Neutrophil (primary cell): ENCODE measurements around the gene TTLL1.

Experiments
- H3K27ac ChIP-seq: fragments of 200-600 bp; sonication (generic); 2 replicates; pipeline ENCODE4 v1.5.1; 2016; ENCODE audit warnings: mild to moderate bottlenecking, moderate library complexity
- H3K27me3 ChIP-seq: fragments of 200-600 bp; sonication (generic); 2 replicates; pipeline ENCODE4 v1.6.0; 2016; ENCODE audit warnings: mild to moderate bottlenecking
- H3K36me3 ChIP-seq: fragments of 200-600 bp; sonication (generic); 2 replicates; pipeline ENCODE4 v1.5.1; 2017
- H3K4me1 ChIP-seq, 2 experiments: fragments of 200-600 bp in 1 of 2; sonication (generic) in 1 of 2; 1 replicate in 1 of 2; 2 replicates in 1 of 2; pipeline versions ENCODE4 v1.5.1 to v1.6.1; 2013 to 2016; ENCODE audit warnings: low read depth in 1 of 2, low read length in 1 of 2, mild to moderate bottlenecking in 1 of 2, moderate library complexity in 1 of 2; ENCODE audit not compliant: control insufficient read depth in 1 of 2, insufficient read depth in 1 of 2
- H3K4me3 ChIP-seq, 2 experiments: fragments of 200-600 bp in 1 of 2; sonication (generic) in 1 of 2; 1 replicate in 1 of 2; 2 replicates in 1 of 2; pipeline ENCODE4 v1.5.1; 2013 to 2016; ENCODE audit warnings: low read depth in 1 of 2, low read length in 1 of 2, mild to moderate bottlenecking in 1 of 2, moderate library complexity in 1 of 2
- H3K9me3 ChIP-seq: fragments of 200-600 bp; sonication (generic); 2 replicates; pipeline ENCODE4 v1.5.1; 2016
- CTCF ChIP-seq: fragments of 200-600 bp; sonication (generic); IDR thresholded peaks from 2 replicates; pipeline ENCODE4 v1.5.1; 2016; ENCODE audit warnings: antibody characterized with exemption

TTLL1 gene

GRCh38 chr22:43044290-43044712 is 44.9 kb downstream of the TTLL1 start:
- TF ChIP-seq CTCF = no peak
- no peaks in the 10 kb centered on the region for H3K36me3 ChIP-seq
- no peaks in the 10 kb centered on the region for H3K27me3 ChIP-seq

GRCh38 chr22:43042101-43042780 is 47.0 kb downstream of the TTLL1 start:
- no peaks in the 10 kb centered on the region for H3K4me1 ChIP-seq
- TF ChIP-seq CTCF = no peak
- H3K36me3 ChIP-seq = no peaks in the 10 kb centered on the region
- no peaks in the 10 kb centered on the region for H3K9me3 ChIP-seq
- H3K27me3 ChIP-seq = no peaks in the 10 kb centered on the region
- H3K4me3 ChIP-seq = no peak overlapping the region
- no peak overlapping the region for H3K27ac ChIP-seq

More at GRCh38 chr22:43044290-43044712, 44.9 kb downstream of the TTLL1 start:
- H3K9me3 ChIP-seq = no peaks in the 10 kb centered on the region
- H3K4me3 ChIP-seq = no peak overlapping the region
- H3K27ac ChIP-seq = no peak overlapping the region
- H3K4me1 ChIP-seq = no peaks in the 10 kb centered on the region

GRCh38 chr22:43039800-43040199 is 49.4 kb downstream of the TTLL1 start:
- Histone ChIP-seq H3K4me1 (no peaks in the 10 kb centered on the region), H3K4me3 (no peak overlapping the region), H3K27me3 (no peaks in the 10 kb centered on the region), H3K9me3 (no peaks in the 10 kb centered on the region), H3K27ac (no peak overlapping the region), H3K36me3 (no peaks in the 10 kb centered on the region)
- no peak for TF ChIP-seq CTCF

- Histone ChIP-seq H3K4me1 (peaks cover 2 to 7% of the 10 kb centered on the region in 2 experiments), H3K27me3 (no peaks in the 10 kb centered on the region), H3K36me3 (no peaks in the 10 kb centered on the region), H3K27ac (no peak overlapping the region), H3K9me3 (no peaks in the 10 kb centered on the region), H3K4me3 (no peak overlapping the region)
- TF ChIP-seq CTCF = no peak
These were observed 50.9 kb downstream of the TTLL1 start for GRCh38 chr22:43038325-43038724.

- H3K9me3 ChIP-seq = no peaks in the 10 kb centered on the region
- H3K36me3 ChIP-seq = no peaks in the 10 kb centered on the region
- H3K27me3 ChIP-seq = no peaks in the 10 kb centered on the region
- no peak for TF ChIP-seq CTCF
- no peak overlapping the region for H3K27ac ChIP-seq
- peaks cover 2 to 7% of the 10 kb centered on the region in 2 experiments for H3K4me1 ChIP-seq
- H3K4me3 ChIP-seq = no peak overlapping the region
These were observed 52.8 kb downstream of the TTLL1 start for GRCh38 chr22:43036282-43036829.
